ENCODE measurements around the gene DGCR2.

DNA sequence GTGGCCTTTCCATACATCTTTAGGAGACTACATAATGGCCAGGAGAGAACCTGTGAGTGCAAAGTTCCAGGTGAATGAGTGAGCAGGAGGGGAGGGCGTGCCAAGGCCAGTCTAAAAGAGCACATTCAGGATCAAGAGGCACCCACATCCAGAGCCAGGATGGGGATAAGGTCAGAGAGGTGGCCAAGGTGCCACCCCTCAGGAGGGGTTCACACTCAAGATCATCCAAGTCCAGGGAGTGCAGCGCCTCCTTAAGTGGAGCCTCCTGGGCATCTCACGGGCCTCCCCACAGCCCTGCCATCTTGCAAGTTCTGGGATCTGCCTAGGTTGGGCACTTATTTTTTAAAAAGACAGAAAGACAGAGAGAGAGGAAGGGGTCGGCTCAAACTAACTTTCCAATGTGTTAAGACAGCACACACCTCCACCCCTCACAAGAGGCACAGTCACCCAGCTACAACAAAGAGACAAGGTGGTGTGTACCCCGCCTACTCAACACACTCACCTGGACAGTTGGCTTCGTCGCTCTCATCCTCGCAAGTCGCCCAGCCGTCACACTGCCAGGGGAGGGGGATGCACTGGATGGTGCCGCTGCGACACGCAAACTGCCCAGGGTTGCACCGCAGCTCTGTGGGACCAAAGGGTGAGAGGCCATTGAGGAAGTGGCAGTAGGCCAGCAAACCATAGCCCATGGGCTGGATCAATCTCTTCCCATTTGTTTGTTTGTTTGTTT is 33.2 kb downstream of the DGCR2 start:
- TF ChIP-seq, protein P1, sequence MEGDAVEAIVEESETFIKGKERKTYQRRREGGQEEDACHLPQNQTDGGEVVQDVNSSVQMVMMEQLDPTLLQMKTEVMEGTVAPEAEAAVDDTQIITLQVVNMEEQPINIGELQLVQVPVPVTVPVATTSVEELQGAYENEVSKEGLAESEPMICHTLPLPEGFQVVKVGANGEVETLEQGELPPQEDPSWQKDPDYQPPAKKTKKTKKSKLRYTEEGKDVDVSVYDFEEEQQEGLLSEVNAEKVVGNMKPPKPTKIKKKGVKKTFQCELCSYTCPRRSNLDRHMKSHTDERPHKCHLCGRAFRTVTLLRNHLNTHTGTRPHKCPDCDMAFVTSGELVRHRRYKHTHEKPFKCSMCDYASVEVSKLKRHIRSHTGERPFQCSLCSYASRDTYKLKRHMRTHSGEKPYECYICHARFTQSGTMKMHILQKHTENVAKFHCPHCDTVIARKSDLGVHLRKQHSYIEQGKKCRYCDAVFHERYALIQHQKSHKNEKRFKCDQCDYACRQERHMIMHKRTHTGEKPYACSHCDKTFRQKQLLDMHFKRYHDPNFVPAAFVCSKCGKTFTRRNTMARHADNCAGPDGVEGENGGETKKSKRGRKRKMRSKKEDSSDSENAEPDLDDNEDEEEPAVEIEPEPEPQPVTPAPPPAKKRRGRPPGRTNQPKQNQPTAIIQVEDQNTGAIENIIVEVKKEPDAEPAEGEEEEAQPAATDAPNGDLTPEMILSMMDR (conservative IDR thresholded peaks at IDR 0.05; ENCODE audit: low read depth in 2 of 2) = no peak
- TF ChIP-seq EZH2phosphoT487 (IDR thresholded peaks at IDR 0.05; ENCODE audit: unreplicated experiment) (no peak), ZNF331 (CRISPR knock-in tag; IDR thresholded peaks at IDR 0.05; ENCODE audit: low read depth) (no peak), POLR2AphosphoS5 (IDR thresholded peaks at IDR 0.05; ENCODE audit: low read depth) (no peak), CREB1 (CRISPR knock-in tag; IDR thresholded peaks at IDR 0.05; ENCODE audit: low read depth) (no peak), JUNB (IDR thresholded peaks at IDR 0.05; ENCODE audit: unreplicated experiment) (no peak)
- TF ChIP-seq, protein P2, sequence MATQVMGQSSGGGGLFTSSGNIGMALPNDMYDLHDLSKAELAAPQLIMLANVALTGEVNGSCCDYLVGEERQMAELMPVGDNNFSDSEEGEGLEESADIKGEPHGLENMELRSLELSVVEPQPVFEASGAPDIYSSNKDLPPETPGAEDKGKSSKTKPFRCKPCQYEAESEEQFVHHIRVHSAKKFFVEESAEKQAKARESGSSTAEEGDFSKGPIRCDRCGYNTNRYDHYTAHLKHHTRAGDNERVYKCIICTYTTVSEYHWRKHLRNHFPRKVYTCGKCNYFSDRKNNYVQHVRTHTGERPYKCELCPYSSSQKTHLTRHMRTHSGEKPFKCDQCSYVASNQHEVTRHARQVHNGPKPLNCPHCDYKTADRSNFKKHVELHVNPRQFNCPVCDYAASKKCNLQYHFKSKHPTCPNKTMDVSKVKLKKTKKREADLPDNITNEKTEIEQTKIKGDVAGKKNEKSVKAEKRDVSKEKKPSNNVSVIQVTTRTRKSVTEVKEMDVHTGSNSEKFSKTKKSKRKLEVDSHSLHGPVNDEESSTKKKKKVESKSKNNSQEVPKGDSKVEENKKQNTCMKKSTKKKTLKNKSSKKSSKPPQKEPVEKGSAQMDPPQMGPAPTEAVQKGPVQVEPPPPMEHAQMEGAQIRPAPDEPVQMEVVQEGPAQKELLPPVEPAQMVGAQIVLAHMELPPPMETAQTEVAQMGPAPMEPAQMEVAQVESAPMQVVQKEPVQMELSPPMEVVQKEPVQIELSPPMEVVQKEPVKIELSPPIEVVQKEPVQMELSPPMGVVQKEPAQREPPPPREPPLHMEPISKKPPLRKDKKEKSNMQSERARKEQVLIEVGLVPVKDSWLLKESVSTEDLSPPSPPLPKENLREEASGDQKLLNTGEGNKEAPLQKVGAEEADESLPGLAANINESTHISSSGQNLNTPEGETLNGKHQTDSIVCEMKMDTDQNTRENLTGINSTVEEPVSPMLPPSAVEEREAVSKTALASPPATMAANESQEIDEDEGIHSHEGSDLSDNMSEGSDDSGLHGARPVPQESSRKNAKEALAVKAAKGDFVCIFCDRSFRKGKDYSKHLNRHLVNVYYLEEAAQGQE (IDR thresholded peaks at IDR 0.05; ENCODE audit: unreplicated experiment) = no peak

All from GM23338 (cell line).